ENCODE results near the gene PRKCQ. TPM values are rescaled to one million over a fixed set of nuclear protein-coding genes. Genes with fewer than 3 reads are reported as not detected.
A peak's percentile ranks its signal among the peaks of the same experiment; 100 is the strongest.

The PRKCQ gene
- total RNA-seq, 2 experiments from 2014 or later = 44.9 to 45.9 TPM

DNA sequence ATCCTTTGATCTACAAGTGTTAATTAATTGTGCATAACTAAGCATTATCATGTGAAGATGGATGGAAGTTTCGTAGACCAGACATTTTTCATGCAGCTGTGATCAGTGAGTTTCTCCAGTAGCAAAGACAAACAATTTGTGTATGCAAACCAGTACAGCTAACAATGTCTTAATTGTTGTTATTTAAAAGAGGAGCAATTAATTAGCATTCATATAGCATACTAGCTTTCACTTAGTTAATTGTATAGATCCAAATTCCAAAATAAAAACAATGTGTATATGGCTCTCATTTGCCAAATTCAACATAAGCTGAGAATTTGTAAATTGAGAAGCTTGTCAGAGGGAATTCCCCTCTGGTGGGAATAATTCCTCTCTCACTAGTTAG lies 22.6 kb upstream of the PRKCQ start:
- Mint-ChIP-seq H3K9me3 (peaks cover 21% of the 10 kb centered on the region), H3K27me3 (no peaks in the 10 kb centered on the region), H3K36me3 (peaks cover 52% of the 10 kb centered on the region), H3K4me1 (peaks cover 61% of the 10 kb centered on the region), H3K27ac (no peak overlapping the region), H3K4me3 (no peak overlapping the region)
- DNase-seq = no peak

DNA sequence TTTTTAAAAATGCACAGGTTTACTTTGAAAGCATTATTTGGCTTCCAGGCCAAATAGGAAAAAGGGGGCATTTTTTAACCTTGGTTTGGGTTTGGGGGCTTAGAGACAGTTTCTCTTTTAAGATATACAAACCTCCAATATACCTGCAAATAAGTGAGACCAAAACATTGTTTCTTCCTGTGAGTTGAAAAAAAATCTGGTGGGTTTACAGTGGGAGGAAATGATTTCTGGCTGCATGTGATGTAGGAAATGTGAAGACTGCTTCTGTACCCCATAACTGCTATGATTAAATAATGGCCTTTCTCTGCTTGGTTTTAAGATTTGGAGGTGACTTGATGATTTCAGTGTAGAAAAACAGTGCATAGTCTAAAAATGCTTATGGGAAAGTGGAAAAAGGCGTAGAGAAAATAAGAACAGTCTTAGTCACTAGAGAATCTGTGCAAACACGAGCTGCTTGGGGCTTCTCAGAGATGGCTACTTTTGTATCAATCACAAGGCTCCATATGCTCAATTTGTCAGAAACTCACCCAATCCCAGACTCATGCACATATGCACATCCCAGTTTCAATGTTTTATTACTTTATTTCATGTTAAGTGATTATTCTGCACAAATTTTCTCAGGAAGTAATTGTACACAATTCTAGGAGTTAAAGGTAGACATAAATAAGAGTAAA lies 22.1 kb upstream of the PRKCQ start:
- H3K4me3 Mint-ChIP-seq = no peak overlapping the region
- peaks cover 17% of the 10 kb centered on the region for H3K9me3 Mint-ChIP-seq
- peaks cover 53% of the 10 kb centered on the region for H3K36me3 Mint-ChIP-seq
- no peak for DNase-seq
- H3K27ac Mint-ChIP-seq = peak overlapping the region; percentile 72
- peaks cover 61% of the 10 kb centered on the region for H3K4me1 Mint-ChIP-seq
- H3K27me3 Mint-ChIP-seq = no peaks in the 10 kb centered on the region

DNA sequence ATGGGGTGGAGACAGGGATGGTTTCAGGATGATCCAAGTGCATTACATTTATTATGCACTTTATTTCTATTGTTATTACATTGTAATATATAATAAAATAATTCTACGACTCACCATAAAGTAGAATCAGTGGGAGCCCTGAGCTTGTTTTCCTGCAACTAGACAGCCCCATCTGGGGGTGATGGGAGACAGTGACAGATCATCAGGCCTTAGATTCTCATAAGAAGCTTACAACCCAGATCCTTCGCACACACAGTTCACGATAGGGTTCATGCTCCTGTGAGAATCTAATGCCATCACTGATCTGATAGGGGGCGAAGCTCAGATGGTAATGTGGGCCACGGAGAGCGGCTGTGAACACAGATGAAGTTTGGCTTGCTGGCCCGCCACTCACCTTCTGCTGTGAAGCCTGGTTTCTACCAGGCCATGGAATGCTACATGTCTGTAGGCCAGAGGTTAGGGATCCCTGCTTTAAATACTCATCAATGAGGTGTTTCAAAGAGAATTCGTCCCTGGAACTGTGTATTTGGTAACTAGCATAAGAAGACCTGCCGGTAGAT lies 21.2 kb upstream of the PRKCQ start:
- Mint-ChIP-seq H3K36me3 (peaks cover 55% of the 10 kb centered on the region), H3K27me3 (no peaks in the 10 kb centered on the region), H3K27ac (peak overlapping the region; percentile 93), H3K4me3 (peak overlapping the region; percentile 27), H3K9me3 (peaks cover 16% of the 10 kb centered on the region), H3K4me1 (peaks cover 62% of the 10 kb centered on the region)
- DNase-seq = no peak

DNA sequence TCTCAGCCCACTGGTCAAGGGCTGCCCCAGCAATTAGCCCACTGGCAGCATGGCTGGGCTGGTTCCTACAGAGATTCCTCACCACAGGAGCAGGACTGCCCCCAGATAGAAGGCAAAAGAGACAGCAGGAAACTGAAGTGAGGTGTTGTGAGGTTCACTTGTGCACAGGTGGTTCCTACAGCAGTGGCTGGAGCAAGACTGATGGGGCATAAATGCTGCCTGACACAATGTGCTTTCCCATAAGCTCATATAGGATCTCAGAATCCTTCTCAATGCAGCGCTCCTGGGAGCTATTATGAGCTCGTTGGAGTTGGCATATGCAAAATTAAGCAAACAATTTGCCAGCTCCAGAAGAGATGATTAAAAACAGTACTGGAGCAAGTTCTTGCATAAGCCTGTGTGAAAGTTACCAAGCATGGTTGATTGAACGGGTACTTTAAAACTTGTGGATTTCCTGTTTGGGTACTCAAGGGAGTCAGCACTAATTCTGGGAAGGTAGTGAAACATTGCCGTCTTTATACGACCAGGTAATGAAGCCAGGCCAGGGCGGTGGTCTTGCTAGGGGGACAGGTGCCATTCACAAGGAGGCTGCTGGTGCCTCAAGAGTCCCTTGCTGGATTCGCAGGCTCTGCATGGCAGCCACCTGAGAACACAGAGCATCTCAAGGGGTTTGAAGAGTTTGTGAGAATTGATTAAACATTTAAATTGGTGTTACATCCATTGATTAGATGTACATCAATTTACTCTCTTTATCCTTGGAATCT lies 20.3 kb upstream of the PRKCQ start:
- DNase-seq = no peak
- no peaks in the 10 kb centered on the region for H3K27me3 Mint-ChIP-seq

DNA sequence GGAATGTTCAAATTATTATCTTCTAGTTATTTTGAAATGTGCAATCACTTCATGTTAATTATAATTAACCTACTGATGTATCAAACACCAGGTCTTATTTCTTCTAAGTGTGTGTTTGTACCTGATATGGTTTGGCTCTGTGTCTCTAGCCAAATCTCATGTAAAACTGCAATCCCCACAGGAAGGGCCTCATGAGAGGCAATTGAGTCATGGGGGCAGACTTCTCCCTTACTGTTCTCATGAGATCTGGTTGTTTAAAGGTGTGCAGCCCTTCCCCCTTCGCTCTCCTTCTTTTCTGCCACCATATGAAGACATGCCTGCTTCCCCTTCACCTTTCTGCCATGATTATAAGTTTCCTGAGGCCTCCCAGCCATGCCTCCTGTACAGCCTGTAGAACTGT lies 18.6 kb upstream of the PRKCQ start:
- peak overlapping the region; percentile 1 for H3K4me3 Mint-ChIP-seq
- peaks cover 78% of the 10 kb centered on the region for H3K4me1 Mint-ChIP-seq
- H3K9me3 Mint-ChIP-seq = peaks cover 12% of the 10 kb centered on the region
- peaks cover 53% of the 10 kb centered on the region for H3K36me3 Mint-ChIP-seq
- no peaks in the 10 kb centered on the region for H3K27me3 Mint-ChIP-seq
- no peak for DNase-seq
- H3K27ac Mint-ChIP-seq = peak overlapping the region; percentile 93

More for the DNA sequence above, 20.3 kb upstream of the PRKCQ start:
- peaks cover 12% of the 10 kb centered on the region for H3K9me3 Mint-ChIP-seq
- peaks cover 63% of the 10 kb centered on the region for H3K4me1 Mint-ChIP-seq
- peak overlapping the region; percentile 93 for H3K27ac Mint-ChIP-seq
- peak overlapping the region; percentile 45 for H3K4me3 Mint-ChIP-seq
- H3K36me3 Mint-ChIP-seq = peaks cover 48% of the 10 kb centered on the region

DNA sequence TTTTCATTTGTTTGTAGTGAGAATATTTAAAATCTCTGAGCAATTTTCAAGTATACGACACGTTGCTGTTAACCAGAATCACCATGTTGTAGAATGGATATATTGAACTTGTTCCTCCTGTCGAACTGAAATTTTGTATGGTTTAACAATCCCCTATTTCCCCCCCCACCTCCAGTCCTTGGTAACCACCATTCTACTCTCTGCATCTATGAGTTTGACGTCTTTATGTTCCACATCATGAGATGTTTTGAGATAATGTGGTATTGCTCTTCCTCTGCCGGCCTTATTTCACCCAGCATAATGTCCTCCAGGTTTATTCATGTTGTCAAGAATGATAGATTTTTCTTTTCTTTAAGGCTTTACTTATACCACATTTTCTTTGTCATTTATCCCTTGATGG lies 17.4 kb upstream of the PRKCQ start:
- peaks cover 63% of the 10 kb centered on the region for H3K36me3 Mint-ChIP-seq
- no peak for DNase-seq

DNA sequence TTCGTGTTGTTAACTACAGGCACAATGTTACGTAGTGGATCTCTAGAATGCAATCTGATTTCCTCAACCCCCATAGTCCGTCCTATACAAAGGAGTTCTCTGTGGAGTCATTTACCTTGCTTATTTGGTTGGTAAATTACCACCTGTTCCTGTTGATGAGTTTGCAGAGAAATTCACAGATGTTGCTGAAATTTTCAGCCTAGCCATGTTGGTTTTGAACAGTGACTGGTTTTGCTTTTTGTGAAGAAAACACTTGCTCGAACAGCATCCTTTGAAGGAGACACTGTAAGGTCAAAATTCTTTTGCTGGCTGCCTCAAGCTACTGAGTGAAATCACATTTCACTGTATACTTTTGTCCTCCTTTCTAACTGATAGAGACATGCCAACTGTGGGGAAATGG lies 15.4 kb upstream of the PRKCQ start:
- peak overlapping the region; percentile 95 for H3K27ac Mint-ChIP-seq
- no peak for DNase-seq
- H3K36me3 Mint-ChIP-seq = peaks cover 64% of the 10 kb centered on the region
- peaks cover 12% of the 10 kb centered on the region for H3K9me3 Mint-ChIP-seq
- peak overlapping the region; percentile 65 for H3K4me3 Mint-ChIP-seq
- H3K4me1 Mint-ChIP-seq = peaks cover 90% of the 10 kb centered on the region
- no peaks in the 10 kb centered on the region for H3K27me3 Mint-ChIP-seq

More for the DNA sequence above, 17.4 kb upstream of the PRKCQ start:
- Mint-ChIP-seq H3K9me3 (peaks cover 12% of the 10 kb centered on the region), H3K4me3 (peak overlapping the region; percentile 42), H3K27me3 (no peaks in the 10 kb centered on the region), H3K27ac (peak overlapping the region; percentile 86), H3K4me1 (peaks cover 88% of the 10 kb centered on the region)

DNA sequence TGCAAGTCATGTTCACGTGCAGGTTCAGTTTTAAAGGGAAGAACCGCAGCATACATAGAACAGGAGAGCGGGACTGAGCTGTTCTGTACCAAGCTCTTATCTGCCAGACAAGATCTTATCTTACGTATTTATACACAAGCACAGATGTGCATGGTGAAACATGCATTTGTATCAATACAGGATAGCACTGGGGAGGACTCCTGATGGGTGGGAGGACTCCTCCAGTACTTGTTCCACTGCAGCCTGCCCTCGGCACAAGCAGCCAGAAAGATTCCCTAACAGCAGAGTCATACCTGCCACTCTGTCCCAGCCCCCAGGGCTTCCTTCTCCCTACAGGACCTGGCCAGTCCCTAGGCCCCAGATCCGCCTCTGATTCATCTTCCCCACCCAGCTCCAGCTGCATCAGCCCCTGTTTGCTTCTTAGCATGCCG lies 13.2 kb upstream of the PRKCQ start:
- Mint-ChIP-seq H3K27ac (peak overlapping the region; percentile 98), H3K4me3 (peak overlapping the region; percentile 55), H3K36me3 (peaks cover 69% of the 10 kb centered on the region), H3K27me3 (no peaks in the 10 kb centered on the region), H3K9me3 (no peaks in the 10 kb centered on the region), H3K4me1 (peaks cover 92% of the 10 kb centered on the region)
- peak; percentile 49 for DNase-seq

DNA sequence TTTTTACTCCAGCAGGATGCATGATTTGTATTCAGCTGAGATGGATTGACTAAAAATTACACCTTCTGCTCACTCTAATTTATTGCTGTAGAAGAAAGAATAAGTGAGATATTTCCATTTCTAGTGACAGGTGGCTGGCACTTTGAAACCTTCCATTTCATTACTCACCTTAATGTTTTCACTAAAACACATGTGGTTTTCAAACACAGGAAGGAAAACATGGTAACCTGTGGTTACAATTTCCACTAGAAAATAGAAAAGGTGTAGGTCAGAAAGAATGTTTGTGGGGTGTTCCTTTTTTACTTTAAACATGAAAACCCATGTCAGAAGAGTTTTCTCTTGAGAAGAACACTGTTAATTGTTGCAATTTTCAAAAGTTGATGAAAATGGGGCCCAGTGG lies 12.0 kb upstream of the PRKCQ start:
- Mint-ChIP-seq H3K4me3 (peak overlapping the region; percentile 55), H3K4me1 (peaks cover 89% of the 10 kb centered on the region), H3K36me3 (peaks cover 67% of the 10 kb centered on the region), H3K9me3 (no peaks in the 10 kb centered on the region), H3K27ac (peak overlapping the region; percentile 98), H3K27me3 (no peaks in the 10 kb centered on the region)
- DNase-seq = no peak

DNA sequence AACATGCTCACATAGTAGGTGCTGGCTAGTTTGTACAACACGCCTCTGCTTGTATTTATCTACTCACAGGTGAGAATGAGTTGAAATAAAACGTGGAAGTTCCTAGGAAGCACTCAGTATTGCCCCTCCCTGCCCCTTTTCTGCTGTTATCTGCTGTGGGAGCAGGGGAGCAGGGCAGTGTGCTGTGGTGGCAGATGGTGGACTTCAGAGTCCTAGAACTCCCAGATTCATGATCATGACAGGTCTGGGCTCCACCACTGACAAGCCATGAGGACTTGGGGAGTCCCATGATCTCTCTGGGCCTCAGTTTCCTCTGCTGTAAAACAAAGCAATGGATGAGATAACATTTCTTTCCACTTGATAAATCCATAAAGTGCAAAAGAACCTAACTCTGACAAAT lies 11.6 kb upstream of the PRKCQ start:
- Mint-ChIP-seq H3K4me3 (peak overlapping the region; percentile 36), H3K27me3 (no peaks in the 10 kb centered on the region), H3K27ac (peak overlapping the region; percentile 98), H3K4me1 (peaks cover 88% of the 10 kb centered on the region), H3K36me3 (peaks cover 64% of the 10 kb centered on the region), H3K9me3 (no peaks in the 10 kb centered on the region)
- no peak for DNase-seq

DNA sequence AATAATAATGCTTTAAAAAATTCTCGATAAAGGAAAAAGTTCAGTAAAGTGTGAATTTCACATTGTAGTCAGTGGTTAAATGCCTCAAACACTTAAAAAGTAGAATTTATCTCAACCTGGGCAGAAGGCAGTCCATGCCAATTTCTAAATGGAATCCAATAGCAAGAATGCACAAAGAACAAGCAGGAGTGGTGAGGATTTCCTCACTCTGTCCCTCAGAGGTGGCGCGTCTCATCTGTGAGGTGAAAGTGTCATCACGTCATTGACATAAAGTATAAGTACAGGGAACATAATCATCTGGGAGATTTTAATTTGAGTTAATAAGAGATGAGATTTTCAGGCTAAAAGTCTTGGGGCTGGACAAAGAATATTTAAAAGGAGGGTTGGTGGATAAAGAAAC lies 10.0 kb upstream of the PRKCQ start:
- Mint-ChIP-seq H3K4me3 (peak overlapping the region; percentile 51), H3K4me1 (peaks cover 88% of the 10 kb centered on the region), H3K9me3 (no peaks in the 10 kb centered on the region), H3K27ac (peak overlapping the region; percentile 98), H3K36me3 (peaks cover 78% of the 10 kb centered on the region), H3K27me3 (no peaks in the 10 kb centered on the region)
- no peak for DNase-seq

DNA sequence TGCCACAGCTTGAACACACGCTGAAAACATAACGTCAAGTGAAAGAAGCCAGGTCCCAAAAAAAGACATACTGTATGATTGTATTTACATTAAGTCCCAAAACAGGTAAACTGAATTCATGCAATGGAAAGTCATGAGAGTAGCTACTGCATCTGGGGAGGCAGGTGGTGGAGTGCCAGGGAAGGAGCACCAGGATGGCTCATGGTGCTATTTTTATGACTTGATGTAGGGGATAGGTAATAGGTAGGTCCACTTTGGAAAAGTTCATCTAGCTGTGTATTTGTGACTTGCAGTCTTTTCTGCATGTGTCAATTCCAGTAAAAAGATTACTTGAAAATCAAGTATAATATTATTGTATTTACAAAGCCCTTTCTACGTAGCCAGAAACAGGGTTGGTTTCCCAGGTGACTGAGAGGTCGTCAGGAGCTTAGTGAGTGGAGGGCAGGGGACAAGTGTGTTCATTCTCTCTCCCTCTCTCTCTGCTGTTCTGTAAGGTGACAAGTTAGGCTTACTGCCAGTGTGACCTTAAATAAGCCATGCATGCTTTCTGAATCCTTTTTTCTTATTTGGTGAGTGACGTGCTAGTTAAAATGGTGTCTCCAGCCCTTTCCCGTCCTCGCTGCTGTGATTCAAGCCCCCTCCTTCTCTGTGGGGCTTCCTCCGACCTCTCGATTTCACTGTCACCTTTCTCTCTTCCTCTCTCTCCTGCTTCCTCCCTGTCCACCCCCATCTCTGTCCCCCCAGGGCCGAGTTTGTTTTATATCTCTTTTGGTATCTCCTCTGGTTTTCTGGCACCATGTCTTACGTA lies 9.4 kb upstream of the PRKCQ start:
- peak overlapping the region; percentile 64 for H3K4me3 Mint-ChIP-seq
- peaks cover 87% of the 10 kb centered on the region for H3K4me1 Mint-ChIP-seq
- no peaks in the 10 kb centered on the region for H3K9me3 Mint-ChIP-seq
- H3K36me3 Mint-ChIP-seq = peaks cover 83% of the 10 kb centered on the region
- H3K27me3 Mint-ChIP-seq = no peaks in the 10 kb centered on the region
- DNase-seq = no peak
- H3K27ac Mint-ChIP-seq = peak overlapping the region; percentile 98

DNA sequence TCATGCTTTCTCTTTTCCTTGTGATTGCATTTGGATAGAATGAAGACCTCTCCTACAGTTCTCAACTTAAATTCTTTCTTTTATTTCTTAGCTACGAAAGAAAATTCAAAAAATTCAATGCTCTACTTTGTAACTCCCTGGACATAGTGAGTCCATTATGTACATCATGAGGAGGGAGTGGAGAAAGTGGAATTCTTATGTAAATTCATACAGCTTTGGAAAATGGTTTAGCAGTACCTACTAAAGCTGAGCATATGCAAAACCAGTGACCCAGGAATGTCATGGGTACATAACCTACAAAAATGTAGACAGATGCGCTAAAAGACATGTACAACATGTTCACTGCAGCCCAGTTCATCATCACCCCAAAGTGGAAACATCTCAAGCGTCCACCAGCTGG lies 8.8 kb upstream of the PRKCQ start:
- Mint-ChIP-seq H3K27ac (peak overlapping the region; percentile 98), H3K36me3 (peaks cover 83% of the 10 kb centered on the region), H3K4me1 (peaks cover 83% of the 10 kb centered on the region), H3K27me3 (no peaks in the 10 kb centered on the region), H3K9me3 (no peaks in the 10 kb centered on the region), H3K4me3 (peak overlapping the region; percentile 64)
- no peak for DNase-seq

DNA sequence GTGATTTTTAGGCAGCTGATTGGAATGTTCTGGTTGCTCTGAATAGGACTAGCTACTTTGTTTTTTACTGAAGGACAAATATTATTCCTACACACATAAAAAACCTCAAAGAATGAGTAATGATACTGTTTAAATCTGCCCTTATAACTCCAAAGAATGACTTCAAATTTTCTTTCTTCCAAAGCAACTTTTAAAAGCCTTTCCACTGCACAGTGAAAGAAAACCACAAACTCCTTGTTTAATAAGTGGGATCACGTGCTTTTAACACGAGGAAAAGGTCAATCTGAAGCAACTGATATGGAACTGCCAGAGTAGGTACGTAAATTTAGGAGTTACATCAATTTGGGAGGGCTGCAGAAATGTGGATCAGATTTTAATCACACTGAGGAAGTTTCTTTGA lies 8.0 kb upstream of the PRKCQ start:
- peak overlapping the region; percentile 98 for H3K27ac Mint-ChIP-seq

DNA sequence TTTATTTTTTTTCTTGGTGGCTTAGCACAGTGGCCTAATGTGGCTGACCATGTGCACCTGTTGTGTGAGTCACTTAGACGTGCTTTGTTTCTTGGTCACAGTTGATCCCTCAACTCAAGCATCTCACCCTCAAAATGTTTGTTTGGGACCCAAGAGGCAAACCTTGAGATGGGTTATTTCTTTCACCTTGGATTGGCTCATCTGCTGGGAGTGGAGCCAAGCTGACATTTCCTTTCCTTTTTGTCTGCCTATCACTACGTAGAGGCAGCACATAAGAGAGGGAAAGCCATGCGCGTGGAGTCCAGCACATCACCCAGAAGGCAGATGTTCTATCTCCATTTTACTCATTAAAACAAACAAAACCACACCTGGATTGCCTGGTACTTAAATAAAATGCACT lies 6.4 kb upstream of the PRKCQ start:
- peaks cover 92% of the 10 kb centered on the region for H3K36me3 Mint-ChIP-seq
- no peak for DNase-seq

More for the DNA sequence above, 8.0 kb upstream of the PRKCQ start:
- peaks cover 2% of the 10 kb centered on the region for H3K9me3 Mint-ChIP-seq
- peaks cover 83% of the 10 kb centered on the region for H3K36me3 Mint-ChIP-seq
- peak overlapping the region; percentile 55 for H3K4me3 Mint-ChIP-seq
- H3K27me3 Mint-ChIP-seq = no peaks in the 10 kb centered on the region
- peaks cover 83% of the 10 kb centered on the region for H3K4me1 Mint-ChIP-seq
- DNase-seq = no peak

More for the DNA sequence above, 6.4 kb upstream of the PRKCQ start:
- peaks cover 83% of the 10 kb centered on the region for H3K4me1 Mint-ChIP-seq
- H3K27me3 Mint-ChIP-seq = no peaks in the 10 kb centered on the region
- H3K9me3 Mint-ChIP-seq = peaks cover 2% of the 10 kb centered on the region
- H3K27ac Mint-ChIP-seq = peak overlapping the region; percentile 96
- peak overlapping the region; percentile 97 for H3K4me3 Mint-ChIP-seq
